H9 (cell line): ENCODE measurements around the gene FOXM1. TPM values are rescaled to one million over a fixed set of nuclear protein-coding genes. Genes with fewer than 3 reads are reported as not detected.

Experiments used
- DNase-seq: peaks from one replicate; pipeline ENCODE4 v3.0.0-alpha.2; 2017
- H2AFZ ChIP-seq: one replicate; pipeline ENCODE4 v1.6.1; 2013; ENCODE audit warnings: mild to moderate bottlenecking, low read length, control low read depth, moderate library complexity
- H2AK5ac ChIP-seq: 2 replicates; pipeline ENCODE4 v1.6.1; 2013; ENCODE audit warnings: low read length, control low read depth, mixed read lengths; ENCODE audit not compliant: insufficient read length
- H2BK120ac ChIP-seq: one replicate; pipeline ENCODE4 v1.6.1; 2013; ENCODE audit warnings: low read depth, mild to moderate bottlenecking, low read length, control low read depth, inconsistent platforms; ENCODE audit not compliant: poor library complexity, severe bottlenecking
- H2BK12ac ChIP-seq: 2 replicates; pipeline ENCODE4 v1.6.1; 2013; ENCODE audit warnings: low read length, control low read depth, mixed read lengths, low read depth; ENCODE audit not compliant: insufficient read length
- H2BK15ac ChIP-seq: 2 replicates; pipeline ENCODE4 v1.6.1; 2013; ENCODE audit warnings: low read depth, low read length, control low read depth
- H2BK20ac ChIP-seq: one replicate; pipeline ENCODE4 v1.6.1; 2013; ENCODE audit warnings: low read depth, mild to moderate bottlenecking, low read length, control low read depth, inconsistent platforms; ENCODE audit not compliant: poor library complexity, severe bottlenecking
- H2BK5ac ChIP-seq: 2 replicates; pipeline ENCODE4 v1.6.1; 2013; ENCODE audit warnings: low read length, control low read depth, mixed read lengths; ENCODE audit not compliant: insufficient read length
- H3K14ac ChIP-seq: 2 replicates; pipeline ENCODE4 v1.6.1; 2013; ENCODE audit warnings: low read length, control low read depth; ENCODE audit not compliant: insufficient read depth
- H3K18ac ChIP-seq: 2 replicates; pipeline ENCODE4 v1.6.1; 2013; ENCODE audit warnings: low read depth, mild to moderate bottlenecking, mixed read lengths, low read length, control low read depth; ENCODE audit not compliant: insufficient read length
- H3K23ac ChIP-seq: 2 replicates; pipeline ENCODE4 v1.6.1; 2013; ENCODE audit warnings: low read length, control low read depth, mixed read lengths, low read depth; ENCODE audit not compliant: insufficient read length
- H3K23me2 ChIP-seq: 2 replicates; pipeline ENCODE4 v1.6.1; 2013; ENCODE audit warnings: low read depth, mild to moderate bottlenecking, mixed read lengths, low read length, control low read depth; ENCODE audit not compliant: insufficient read length, poor library complexity, severe bottlenecking
- H3K27ac ChIP-seq: 2 replicates; pipeline ENCODE4 v1.5.1; 2013; ENCODE audit warnings: low read length, control low read depth, mixed read lengths, low read depth; ENCODE audit not compliant: insufficient read length
- H3K27me3 ChIP-seq: 2 replicates; pipeline ENCODE4 v1.6.1; 2013; ENCODE audit warnings: low read length, control low read depth, inconsistent platforms; ENCODE audit not compliant: insufficient read depth
- H3K4ac ChIP-seq: 2 replicates; pipeline ENCODE4 v1.6.1; 2013; ENCODE audit warnings: low read depth, mild to moderate bottlenecking, control low read depth, inconsistent platforms, low read length, moderate library complexity
- H3K4me1 ChIP-seq: 2 replicates; pipeline ENCODE4 v1.6.1; 2013; ENCODE audit warnings: low read length, control low read depth, inconsistent platforms; ENCODE audit not compliant: insufficient read depth
- H3K4me2 ChIP-seq: 2 replicates; pipeline ENCODE4 v1.6.1; 2013; ENCODE audit warnings: low read length, control low read depth, mixed read lengths; ENCODE audit not compliant: insufficient read length, insufficient read depth
- H3K56ac ChIP-seq: 2 replicates; pipeline ENCODE4 v1.6.1; 2013; ENCODE audit warnings: low read depth, mild to moderate bottlenecking, mixed read lengths, low read length, control low read depth; ENCODE audit not compliant: insufficient read length
- H3K79me1 ChIP-seq: 2 replicates; pipeline ENCODE4 v1.6.1; 2013; ENCODE audit warnings: low read depth, mild to moderate bottlenecking, moderate library complexity, low read length, control low read depth, inconsistent platforms; ENCODE audit not compliant: insufficient read depth, poor library complexity, severe bottlenecking
- H3K79me2 ChIP-seq: 2 replicates; pipeline ENCODE4 v1.6.1; 2013; ENCODE audit warnings: low read length, control low read depth, inconsistent platforms; ENCODE audit not compliant: insufficient read depth
- H3K9ac ChIP-seq: 2 replicates; pipeline ENCODE4 v1.6.1; 2013; ENCODE audit warnings: low read length, control low read depth, mixed read lengths; ENCODE audit not compliant: insufficient read length; ENCODE audit errors: extremely low read depth
- H3K9me3 ChIP-seq: one replicate; pipeline ENCODE4 v1.6.1; 2013; ENCODE audit warnings: low read depth, low read length, inconsistent platforms; ENCODE audit not compliant: control insufficient read depth
- H3T11ph ChIP-seq: one replicate; pipeline ENCODE4 v1.6.1; 2013; ENCODE audit warnings: mild to moderate bottlenecking, low read length, control low read depth, inconsistent platforms
- H4K20me1 ChIP-seq: one replicate; pipeline ENCODE4 v1.6.1; 2013; ENCODE audit not compliant: control insufficient read depth, insufficient read length, insufficient read depth
- H4K5ac ChIP-seq: 2 replicates; pipeline ENCODE4 v1.6.1; 2013; ENCODE audit warnings: low read depth, mild to moderate bottlenecking, mixed read lengths, low read length, control low read depth; ENCODE audit not compliant: insufficient read length
- H4K8ac ChIP-seq: replicated peaks from 2 replicates; pipeline ENCODE4 v1.6.1; 2013; ENCODE audit warnings: low read length, control low read depth, mixed read lengths, low read depth; ENCODE audit not compliant: insufficient read length
- H4K91ac ChIP-seq: 2 replicates; pipeline ENCODE4 v1.6.1; 2013; ENCODE audit warnings: low read depth, mild to moderate bottlenecking, moderate library complexity, mixed read lengths, low read length, control low read depth; ENCODE audit not compliant: insufficient read length
- H3K27ac Mint-ChIP-seq, 3 experiments: 2 replicates in 2 of 3; 3 replicates in 1 of 3; pipeline ENCODE4 v1.8.0; 2020 to 2021; ENCODE audit warnings: mixed read lengths in 3 of 3, mild to moderate bottlenecking in 1 of 3, moderate library complexity in 1 of 3
- H3K27me3 Mint-ChIP-seq: 2 replicates; pipeline ENCODE4 v1.8.0; 2021; ENCODE audit warnings: low read depth, mild to moderate bottlenecking, moderate library complexity, mixed read lengths
- H3K36me3 Mint-ChIP-seq, 3 experiments: 2 replicates in 2 of 3; 3 replicates in 1 of 3; pipeline ENCODE4 v1.8.0; 2020 to 2021; ENCODE audit warnings: low read depth in 3 of 3, mixed read lengths in 3 of 3; ENCODE audit not compliant: insufficient read depth in 1 of 3
- H3K4me1 Mint-ChIP-seq, 2 experiments: 2 replicates each; pipeline ENCODE4 v1.8.0; 2020; ENCODE audit warnings: mixed read lengths in 2 of 2
- H3K4me3 Mint-ChIP-seq, 2 experiments: 2 replicates in 1 of 2; 3 replicates in 1 of 2; pipeline ENCODE4 v1.8.0; 2020 to 2021; ENCODE audit warnings: mild to moderate bottlenecking in 2 of 2, mixed read lengths in 2 of 2, moderate library complexity in 1 of 2
- H3K9me3 Mint-ChIP-seq, 2 experiments: 2 replicates in 1 of 2; 3 replicates in 1 of 2; pipeline ENCODE4 v1.8.0; 2020; ENCODE audit warnings: mild to moderate bottlenecking in 2 of 2, mixed read lengths in 2 of 2, moderate library complexity in 1 of 2
- CTCF ChIP-seq: fragments of 200-600 bp; sonication (generic); conservative IDR thresholded peaks from 3 replicates; pipeline ENCODE4 v1.8.0; 2021; ENCODE audit warnings: antibody characterized with exemption, mild to moderate bottlenecking
- WGBS: extraction: QIAGEN DNeasy Blood & Tissue Kit; methylation state at CpG from one replicate; pipeline ENCODE4 v1.1.7; 2013; ENCODE audit warnings: missing lambda C conversion rate, low lambda C conversion rate, mixed read lengths; ENCODE audit not compliant: insufficient read length; ENCODE audit errors: extremely low coverage; 5-methylcytosine and 5-hydroxymethylcytosine counted together
- total RNA-seq: library from RNA; stranded (reverse); gene quantifications from 2 replicates; pipeline ENCODE4 v1.2.1, GENCODE V29; 2021

Gene FOXM1
- total RNA-seq, 1 experiment from 2014 or later: 109 TPM

GRCh38 chr12:2813214-2814185 is 63.5 kb downstream of the FOXM1 start:
- Histone ChIP-seq H4K8ac (no peak overlapping the region), H3K27me3 (no peaks in the 10 kb centered on the region), H2BK12ac (no peak overlapping the region), H3K79me1 (no peaks in the 10 kb centered on the region), H4K20me1 (no peaks in the 10 kb centered on the region), H3T11ph (no peak overlapping the region), H3K4me2 (peak overlapping the region; percentile 36), H2AFZ (no peak overlapping the region), H3K4me1 (no peaks in the 10 kb centered on the region), H3K9ac (peak overlapping the region; percentile 36), H4K5ac (no peak overlapping the region), H3K9me3 (no peaks in the 10 kb centered on the region), H2BK120ac (no peak overlapping the region), H2AK5ac (no peak overlapping the region), H4K91ac (no peak overlapping the region), H3K56ac (no peak overlapping the region), H3K18ac (no peak overlapping the region), H2BK5ac (no peak overlapping the region), H2BK15ac (no peak overlapping the region), H3K79me2 (no peaks in the 10 kb centered on the region), H3K4ac (no peak overlapping the region), H3K23me2 (no peaks in the 10 kb centered on the region), H3K27ac (no peak overlapping the region), H3K23ac (no peak overlapping the region), H3K14ac (no peak overlapping the region), H2BK20ac (no peak overlapping the region)
- Mint-ChIP-seq H3K36me3 (peaks cover 16 to 25% (median 20%) of the 10 kb centered on the region in 3 experiments), H3K9me3 (no peaks in the 10 kb centered on the region; a peak in 1 of 5 replicates), H3K27ac (peak overlapping the region; percentile 100; a peak in 6 of 7 replicates), H3K4me3 (peak overlapping the region; percentile 95 to 100), H3K4me1 (peaks cover 13 to 14% of the 10 kb centered on the region in 2 experiments), H3K27me3 (no peaks in the 10 kb centered on the region; the same call in 1 of the 2 replicates)
- peak; percentile 67 for DNase-seq
- peak; percentile 78 for TF ChIP-seq CTCF
- no CpG with 5 or more reads among the region's 10 CpGs for WGBS
